ENCODE measurements around the gene ITGBL1.

Gene ITGBL1

DNA sequence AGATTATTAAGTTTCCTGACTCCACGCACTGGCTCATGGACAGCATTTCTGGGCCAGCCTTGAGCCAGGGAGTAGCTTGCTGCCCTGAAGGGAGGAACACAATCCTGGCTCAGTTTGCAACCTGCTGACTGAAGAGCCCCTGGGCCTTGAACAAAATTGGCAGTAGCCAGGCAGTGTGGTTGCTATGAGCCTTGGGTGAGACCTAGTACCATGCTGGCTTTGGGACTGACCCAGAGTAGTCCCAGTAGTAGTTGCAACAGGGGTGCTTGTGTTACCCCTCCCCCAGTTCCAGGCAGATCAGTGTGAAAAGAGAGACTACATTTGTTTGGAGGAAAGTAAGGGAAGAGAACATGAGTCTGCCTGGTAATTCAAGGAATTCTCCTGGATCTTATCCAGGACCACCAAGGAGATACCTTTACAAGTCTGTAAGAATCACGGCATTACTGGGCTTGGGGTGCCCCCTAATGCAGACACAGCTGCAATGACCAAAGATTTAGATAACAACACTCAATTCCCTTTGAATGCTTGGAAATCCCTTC, 22.0 kb downstream of the ITGBL1 start:
- H3K4me2 ChIP-seq (ENCODE audit: insufficient read depth, low read length): no peak overlapping the region
- no peaks in the 10 kb centered on the region for H4K20me1 ChIP-seq (ENCODE audit: insufficient read depth, low read length)
- H2AFZ ChIP-seq (ENCODE audit: low read depth, low read length): no peak overlapping the region
- H3K4me3 ChIP-seq (ENCODE audit: low read depth in 1 of 2, low read length in 2 of 2): no peak overlapping the region
- DNase-seq (no peak), ATAC-seq (ENCODE audit: insufficient read depth, low read depth) (no peak)
- H3K79me2 ChIP-seq (ENCODE audit: insufficient read depth, low read length): no peaks in the 10 kb centered on the region
- no peaks in the 10 kb centered on the region for H3K4me1 ChIP-seq (ENCODE audit: insufficient read depth, low read length)
- H3K36me3 ChIP-seq (ENCODE audit: insufficient read depth, low read length): no peaks in the 10 kb centered on the region
- no peaks in the 10 kb centered on the region for H3K9me3 ChIP-seq (ENCODE audit: insufficient read depth, low read length, severe bottlenecking)
- TF ChIP-seq, protein P1, sequence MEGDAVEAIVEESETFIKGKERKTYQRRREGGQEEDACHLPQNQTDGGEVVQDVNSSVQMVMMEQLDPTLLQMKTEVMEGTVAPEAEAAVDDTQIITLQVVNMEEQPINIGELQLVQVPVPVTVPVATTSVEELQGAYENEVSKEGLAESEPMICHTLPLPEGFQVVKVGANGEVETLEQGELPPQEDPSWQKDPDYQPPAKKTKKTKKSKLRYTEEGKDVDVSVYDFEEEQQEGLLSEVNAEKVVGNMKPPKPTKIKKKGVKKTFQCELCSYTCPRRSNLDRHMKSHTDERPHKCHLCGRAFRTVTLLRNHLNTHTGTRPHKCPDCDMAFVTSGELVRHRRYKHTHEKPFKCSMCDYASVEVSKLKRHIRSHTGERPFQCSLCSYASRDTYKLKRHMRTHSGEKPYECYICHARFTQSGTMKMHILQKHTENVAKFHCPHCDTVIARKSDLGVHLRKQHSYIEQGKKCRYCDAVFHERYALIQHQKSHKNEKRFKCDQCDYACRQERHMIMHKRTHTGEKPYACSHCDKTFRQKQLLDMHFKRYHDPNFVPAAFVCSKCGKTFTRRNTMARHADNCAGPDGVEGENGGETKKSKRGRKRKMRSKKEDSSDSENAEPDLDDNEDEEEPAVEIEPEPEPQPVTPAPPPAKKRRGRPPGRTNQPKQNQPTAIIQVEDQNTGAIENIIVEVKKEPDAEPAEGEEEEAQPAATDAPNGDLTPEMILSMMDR (IDR thresholded peaks at IDR 0.05; ENCODE audit: borderline replicate concordance, extremely low read depth, low read length, poor library complexity, severe bottlenecking): peak; percentile 36
- no peak for TF ChIP-seq EZH2 (IDR thresholded peaks at IDR 0.05; ENCODE audit: borderline replicate concordance, low read depth, low read length, severe bottlenecking)
- H3K9ac ChIP-seq (ENCODE audit: low read depth, low read length): no peak overlapping the region
- no peak overlapping the region for H3K27ac ChIP-seq (ENCODE audit: low read length)
- H3K27me3 ChIP-seq (ENCODE audit: insufficient read depth, low read length, poor library complexity): no peaks in the 10 kb centered on the region

- Histone ChIP-seq H3K9me3 (ENCODE audit: insufficient read depth, low read length, severe bottlenecking) (no peaks in the 10 kb centered on the region), H3K27me3 (ENCODE audit: insufficient read depth, low read length, poor library complexity) (no peaks in the 10 kb centered on the region), H3K9ac (ENCODE audit: low read depth, low read length) (no peak overlapping the region), H3K4me3 (ENCODE audit: low read depth in 1 of 2, low read length in 2 of 2) (no peak overlapping the region), H4K20me1 (ENCODE audit: insufficient read depth, low read length) (no peaks in the 10 kb centered on the region), H3K27ac (ENCODE audit: low read length) (no peak overlapping the region), H3K4me1 (ENCODE audit: insufficient read depth, low read length) (no peaks in the 10 kb centered on the region), H3K79me2 (ENCODE audit: insufficient read depth, low read length) (no peaks in the 10 kb centered on the region), H3K4me2 (ENCODE audit: insufficient read depth, low read length) (no peak overlapping the region), H3K36me3 (ENCODE audit: insufficient read depth, low read length) (no peaks in the 10 kb centered on the region), H2AFZ (ENCODE audit: low read depth, low read length) (no peak overlapping the region)
- TF ChIP-seq, protein P1 (IDR thresholded peaks at IDR 0.05; ENCODE audit: borderline replicate concordance, extremely low read depth, low read length, poor library complexity, severe bottlenecking): no peak
- TF ChIP-seq EZH2 (IDR thresholded peaks at IDR 0.05; ENCODE audit: borderline replicate concordance, low read depth, low read length, severe bottlenecking): no peak
- DNase-seq (no peak), ATAC-seq (ENCODE audit: insufficient read depth, low read depth) (no peak)
Observed at GRCh38 chr13:101475536-101475935, 23.1 kb downstream of the ITGBL1 start.

DNA sequence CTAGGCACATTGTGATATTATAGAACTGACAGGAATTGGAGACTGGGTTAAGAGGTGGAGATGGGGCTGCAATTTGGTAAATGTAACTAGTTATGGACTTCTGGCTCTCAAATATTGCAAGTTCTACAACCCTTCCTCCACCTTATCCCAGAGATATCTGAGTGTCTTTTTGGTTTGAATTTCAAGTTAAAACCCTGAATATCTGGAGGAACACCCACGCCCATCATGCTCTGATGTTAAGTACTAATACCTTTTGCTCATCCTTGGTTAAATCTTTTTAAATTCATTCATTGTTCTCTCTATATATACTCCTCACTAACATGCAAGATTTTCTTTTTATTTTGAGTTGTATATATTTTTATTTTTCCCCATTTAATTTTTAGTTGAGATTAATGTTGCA, 28.9 kb downstream of the ITGBL1 start:
- Histone ChIP-seq H3K79me2 (ENCODE audit: insufficient read depth, low read length) (no peaks in the 10 kb centered on the region), H3K4me1 (ENCODE audit: insufficient read depth, low read length) (no peaks in the 10 kb centered on the region), H3K4me2 (ENCODE audit: insufficient read depth, low read length) (no peak overlapping the region), H4K20me1 (ENCODE audit: insufficient read depth, low read length) (no peaks in the 10 kb centered on the region), H3K9ac (ENCODE audit: low read depth, low read length) (no peak overlapping the region), H3K9me3 (ENCODE audit: insufficient read depth, low read length, severe bottlenecking) (no peaks in the 10 kb centered on the region), H2AFZ (ENCODE audit: low read depth, low read length) (no peak overlapping the region), H3K36me3 (ENCODE audit: insufficient read depth, low read length) (no peaks in the 10 kb centered on the region), H3K4me3 (ENCODE audit: low read depth in 1 of 2, low read length in 2 of 2) (no peak overlapping the region), H3K27me3 (ENCODE audit: insufficient read depth, low read length, poor library complexity) (no peaks in the 10 kb centered on the region), H3K27ac (ENCODE audit: low read length) (no peak overlapping the region)
- ATAC-seq (ENCODE audit: insufficient read depth, low read depth) (no peak), DNase-seq (no peak)
- TF ChIP-seq, protein P1 (IDR thresholded peaks at IDR 0.05; ENCODE audit: borderline replicate concordance, extremely low read depth, low read length, poor library complexity, severe bottlenecking): no peak
- TF ChIP-seq EZH2 (IDR thresholded peaks at IDR 0.05; ENCODE audit: borderline replicate concordance, low read depth, low read length, severe bottlenecking): no peak
